Erythroblast (primary cell): ENCODE results near the gene SH2D7.

Source experiments
- GATA1 ChIP-seq: IDR thresholded peaks from 2 replicates; pipeline ENCODE4 v1.6.1; 2011; ENCODE audit warnings: low read depth, mild to moderate bottlenecking, control low read depth, low read length, moderate library complexity
- POLR2A ChIP-seq: IDR thresholded peaks from 2 replicates; pipeline ENCODE4 v1.6.1; 2011; ENCODE audit warnings: mild to moderate bottlenecking, low read length

- TF ChIP-seq POLR2A (no peak), GATA1 (no peak)
Measured at GRCh38 chr15:78056714-78057269, 35.6 kb upstream of the SH2D7 start.
